H1 (cell line): ENCODE data around the gene INTS6. TPM values are rescaled to one million over a fixed set of nuclear protein-coding genes. Genes with fewer than 3 reads are reported as not detected.

Experiments used
- BCL11A ChIP-seq, 2 experiments: IDR thresholded peaks; one replicate each; pipeline ENCODE4 v1.6.1; 2011; ENCODE audit warnings: low read depth in 2 of 2, low read length in 2 of 2, mild to moderate bottlenecking in 2 of 2
- BRCA1 ChIP-seq: IDR thresholded peaks from 2 replicates; pipeline ENCODE4 v1.6.1; 2012; ENCODE audit warnings: low read depth, low read length, improper control_type of control experiment
- GABPA ChIP-seq: IDR thresholded peaks from 2 replicates; pipeline ENCODE4 v1.6.1; 2011; ENCODE audit warnings: mild to moderate bottlenecking, low read length, moderate library complexity, borderline replicate concordance; ENCODE audit not compliant: insufficient read depth
- SIRT6 ChIP-seq: IDR thresholded peaks from one replicate; pipeline ENCODE4 v1.7.1; 2012; ENCODE audit warnings: low read length, inconsistent platforms
- polyA plus RNA-seq, 7 experiments: library from polyadenylated mRNA; depleted of rRNA in 3 of 7; stranded (reverse) in 5 of 7; unstranded in 2 of 7; fragments of >200 nt in 5 of 7; fragments of 200-250 nt in 2 of 7; gene quantifications; 1 replicate in 5 of 7; 2 replicates in 1 of 7; 4 replicates in 1 of 7; pipeline versions ENCODE4 v1.2.1 to v1.2.3, GENCODE V29; 2011 to 2013; ENCODE audit warnings: missing spikeins in 2 of 7, mixed read lengths in 2 of 7
- total RNA-seq: library from RNA; stranded (reverse); fragmentation: NEBNext Ultra II Directional; extraction: Animal tissue kit (Norgen Biotek cat#: 25700); gene quantifications from 2 replicates; pipeline ENCODE4 v1.2.1, GENCODE V29; 2021

INTS6 gene
- total and polyA plus RNA-seq, 2 of the 8 experiments (the other 6 are each of a cell fraction or from before 2014, with no cell fraction given): 12.6 to 42.8 TPM

DNA sequence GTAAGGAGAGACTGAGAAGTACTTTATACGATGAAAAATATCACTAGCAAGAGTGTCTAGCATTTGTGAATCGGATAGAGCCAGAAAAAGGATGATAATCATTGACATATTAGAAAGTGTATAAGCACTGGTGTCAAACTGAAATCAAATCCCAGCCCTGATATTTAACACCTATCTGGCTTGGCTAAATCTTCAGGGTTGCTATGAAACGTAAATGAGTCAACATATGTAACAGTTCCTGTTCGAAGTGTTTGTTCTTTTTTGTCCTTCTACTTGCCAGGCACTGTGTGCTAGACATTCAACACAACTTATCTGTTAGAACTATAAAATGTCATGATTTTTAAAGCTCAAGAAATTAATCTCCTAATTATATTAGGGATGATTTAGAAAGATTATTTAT lies 72.6 kb downstream of the INTS6 start (continued):
- TF ChIP-seq GABPA (no peak), BCL11A (IDR thresholded peaks at IDR 0.05; ENCODE audit: low read depth in 2 of 2, low read length in 2 of 2) (no peak), BRCA1 (no peak), SIRT6 (no peak)
- TF ChIP-seq, all 59 proteins: peak for 0
